BJ (cell line): ENCODE data around the gene COQ4. TPM values are rescaled to one million over a fixed set of nuclear protein-coding genes. Genes with fewer than 3 reads are reported as not detected.

Source experiments
- CTCF ChIA-PET: fragments of 350-600 bp; formaldehyde crosslinking; extraction: SDS; loops from one replicate; lab custom pipeline; 2021; ENCODE audit warnings: antibody characterized with exemption, inconsistent platforms; lab: Yijun Ruan, JAX
- POLR2A ChIA-PET: fragments of 300-600 bp; sonication (Branson Sonifier 250); formaldehyde crosslinking; extraction: SDS; loops from one replicate; lab custom pipeline; 2021; ENCODE audit warnings: antibody characterized with exemption; lab: Charles Lee
- DNase-seq: peaks from one replicate; pipeline ENCODE4 v3.0.0-alpha.2; 2011; ENCODE audit warnings: low read depth
- H3K27me3 ChIP-seq: 2 replicates; pipeline ENCODE4 v1.6.0; 2011; ENCODE audit warnings: low read length; ENCODE audit not compliant: control insufficient read depth, insufficient read depth
- H3K36me3 ChIP-seq: 2 replicates; pipeline ENCODE4 v1.5.1; 2011; ENCODE audit warnings: low read length; ENCODE audit not compliant: control insufficient read depth, insufficient read depth
- H3K4me3 ChIP-seq: 2 replicates; pipeline ENCODE4 v1.5.1; 2011; ENCODE audit warnings: low read depth, mild to moderate bottlenecking, control low read depth, low read length
- polyA plus RNA-seq: library from polyadenylated mRNA; depleted of rRNA; stranded (reverse); fragments of >200 nt; gene quantifications from 2 replicates; pipeline ENCODE4 v1.2.3, GENCODE V29; 2011
- TF ChIP-seq, protein P1 (sequence below): IDR thresholded peaks from 2 replicates; pipeline ENCODE4 v1.5.1; 2011; ENCODE audit warnings: low read depth, mild to moderate bottlenecking, control low read depth, inconsistent platforms, low read length, moderate library complexity; ENCODE audit not compliant: insufficient read depth

The COQ4 gene
- polyA plus RNA-seq, 1 experiment = 34.6 TPM

GRCh38 chr9:128324401-128324800 is 1.8 kb downstream of the COQ4 start:
- no peak for DNase-seq
- Histone ChIP-seq H3K36me3 (peaks cover 9% of the 10 kb centered on the region), H3K4me3 (no peak overlapping the region), H3K27me3 (no peaks in the 10 kb centered on the region)
- TF ChIP-seq, protein P1, sequence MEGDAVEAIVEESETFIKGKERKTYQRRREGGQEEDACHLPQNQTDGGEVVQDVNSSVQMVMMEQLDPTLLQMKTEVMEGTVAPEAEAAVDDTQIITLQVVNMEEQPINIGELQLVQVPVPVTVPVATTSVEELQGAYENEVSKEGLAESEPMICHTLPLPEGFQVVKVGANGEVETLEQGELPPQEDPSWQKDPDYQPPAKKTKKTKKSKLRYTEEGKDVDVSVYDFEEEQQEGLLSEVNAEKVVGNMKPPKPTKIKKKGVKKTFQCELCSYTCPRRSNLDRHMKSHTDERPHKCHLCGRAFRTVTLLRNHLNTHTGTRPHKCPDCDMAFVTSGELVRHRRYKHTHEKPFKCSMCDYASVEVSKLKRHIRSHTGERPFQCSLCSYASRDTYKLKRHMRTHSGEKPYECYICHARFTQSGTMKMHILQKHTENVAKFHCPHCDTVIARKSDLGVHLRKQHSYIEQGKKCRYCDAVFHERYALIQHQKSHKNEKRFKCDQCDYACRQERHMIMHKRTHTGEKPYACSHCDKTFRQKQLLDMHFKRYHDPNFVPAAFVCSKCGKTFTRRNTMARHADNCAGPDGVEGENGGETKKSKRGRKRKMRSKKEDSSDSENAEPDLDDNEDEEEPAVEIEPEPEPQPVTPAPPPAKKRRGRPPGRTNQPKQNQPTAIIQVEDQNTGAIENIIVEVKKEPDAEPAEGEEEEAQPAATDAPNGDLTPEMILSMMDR = no peak
- ChIA-PET CTCF (interaction anchor here (1.6 kb wide), 1 partner anchor 10 kb away, joined by 4 read pairs; no protein-coding TSS in a partner anchor), POLR2A (no interaction called here)

GRCh38 chr9:128325629-128326028 is 3.0 kb downstream of the COQ4 start:
- no peak overlapping the region for H3K4me3 ChIP-seq
- ChIA-PET POLR2A (no interaction called here), CTCF (interaction anchor here (0.9 kb wide), 1 partner anchor 30 kb away, joined by 3 read pairs; no protein-coding TSS in a partner anchor)
- peaks cover 9% of the 10 kb centered on the region for H3K36me3 ChIP-seq
- TF ChIP-seq, protein P1 = no peak
- no peak for DNase-seq
- no peaks in the 10 kb centered on the region for H3K27me3 ChIP-seq

GRCh38 chr9:128333451-128333869 is 10.8 kb downstream of the COQ4 start:
- POLR2A ChIA-PET = no interaction called here
- Histone ChIP-seq H3K27me3 (no peaks in the 10 kb centered on the region), H3K4me3 (no peak overlapping the region), H3K36me3 (peaks cover 10% of the 10 kb centered on the region)
- DNase-seq = no peak
- TF ChIP-seq, protein P1 = no peak
- CTCF ChIA-PET = interaction anchor here (0.8 to 1.7 kb wide), 3 partner anchors 8 to 38 kb away, joined by 3 to 7 read pairs (median 4); no protein-coding TSS in a partner anchor

- TF ChIP-seq, protein P1 = no peak
- Histone ChIP-seq H3K27me3 (no peaks in the 10 kb centered on the region), H3K4me3 (no peak overlapping the region), H3K36me3 (peaks cover 10% of the 10 kb centered on the region)
- ChIA-PET POLR2A (no interaction called here), CTCF (interaction anchor here (2.9 kb wide), 1 partner anchor 39 kb away, joined by 15 read pairs; no protein-coding TSS in a partner anchor)
- no peak for DNase-seq
Observed at GRCh38 chr9:128335161-128335560, 12.5 kb downstream of the COQ4 start.

DNA sequence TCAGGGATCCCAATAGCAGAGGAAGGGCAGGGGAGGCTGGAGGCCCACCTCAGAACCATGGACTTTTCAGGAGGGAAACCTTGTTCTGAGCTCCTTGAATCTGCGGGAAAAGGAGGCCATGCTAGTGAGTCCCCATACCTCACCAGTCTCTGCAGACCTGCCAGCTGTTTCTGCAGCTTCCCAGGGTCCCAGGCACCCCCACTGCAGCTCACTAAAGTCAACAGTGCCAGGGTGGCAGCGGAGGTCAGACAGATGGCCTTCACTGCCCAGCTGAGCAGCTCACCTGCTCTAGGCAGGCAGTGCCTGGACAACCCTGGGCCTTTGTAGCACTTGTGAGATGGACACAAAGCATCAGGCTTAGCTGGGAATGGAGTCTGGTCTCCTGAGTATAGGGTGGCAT is 13.3 kb downstream of the COQ4 start:
- CTCF ChIA-PET = interaction anchor here (1.6 to 2.9 kb wide), 2 partner anchors 40 to 145 kb away, joined by 4 to 15 read pairs; no protein-coding TSS in a partner anchor
- Histone ChIP-seq H3K36me3 (peaks cover 10% of the 10 kb centered on the region), H3K27me3 (no peaks in the 10 kb centered on the region), H3K4me3 (no peak overlapping the region)
- POLR2A ChIA-PET = no interaction called here
- no peak for DNase-seq
- TF ChIP-seq, protein P1 = no peak
